ENCODE measurements around the gene MEGF8.

Gene MEGF8

DNA sequence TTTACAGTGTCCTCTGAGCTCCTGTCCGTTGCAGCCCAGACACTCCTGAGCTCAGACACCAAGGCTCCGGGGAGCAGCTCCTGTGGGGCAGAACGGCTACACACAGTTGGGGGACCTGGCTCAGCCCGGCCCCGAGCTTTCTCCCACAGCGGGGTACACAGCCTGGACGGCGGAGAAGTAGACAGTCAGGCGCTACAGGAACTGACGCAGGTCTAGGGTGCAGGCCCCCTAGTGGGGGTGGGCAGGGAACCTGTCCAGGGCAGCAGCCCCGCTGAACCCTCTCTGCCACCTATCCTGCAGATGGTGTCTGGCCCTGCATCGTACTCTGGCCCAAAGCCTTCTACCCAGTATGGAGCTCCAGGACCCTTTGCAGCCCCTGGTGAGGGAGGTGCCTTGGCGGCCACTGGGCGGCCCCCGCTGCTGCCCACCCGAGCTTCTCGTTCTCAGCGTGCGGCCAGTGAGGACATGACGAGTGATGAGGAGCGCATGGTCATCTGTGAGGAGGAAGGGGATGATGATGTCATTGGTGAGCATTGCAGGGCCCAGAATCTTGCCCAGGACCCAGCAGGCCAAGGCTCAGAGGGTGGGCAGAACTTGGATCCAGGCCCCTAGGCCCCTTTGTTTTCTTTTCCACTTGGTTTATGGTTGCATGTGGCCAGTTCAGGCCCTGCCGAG lies 36.4 kb upstream of the MEGF8 start:
- Histone ChIP-seq H3K4me3 (ENCODE audit: low read depth, low read length) (no peak overlapping the region), H3K27me3 (ENCODE audit: control insufficient read depth, insufficient read depth, low read length) (no peaks in the 10 kb centered on the region), H3K27ac (no peak overlapping the region), H3K36me3 (ENCODE audit: control insufficient read depth, insufficient read depth, low read length) (no peaks in the 10 kb centered on the region), H3K9ac (no peak overlapping the region), H2AFZ (no peak overlapping the region), H3K4me1 (peaks cover 20% of the 10 kb centered on the region), H3K9me3 (ENCODE audit: control insufficient read depth, low read length) (no peaks in the 10 kb centered on the region), H3K4me2 (ENCODE audit: low read length) (no peak overlapping the region), H3K79me2 (no peaks in the 10 kb centered on the region)
- TF ChIP-seq, protein P1, sequence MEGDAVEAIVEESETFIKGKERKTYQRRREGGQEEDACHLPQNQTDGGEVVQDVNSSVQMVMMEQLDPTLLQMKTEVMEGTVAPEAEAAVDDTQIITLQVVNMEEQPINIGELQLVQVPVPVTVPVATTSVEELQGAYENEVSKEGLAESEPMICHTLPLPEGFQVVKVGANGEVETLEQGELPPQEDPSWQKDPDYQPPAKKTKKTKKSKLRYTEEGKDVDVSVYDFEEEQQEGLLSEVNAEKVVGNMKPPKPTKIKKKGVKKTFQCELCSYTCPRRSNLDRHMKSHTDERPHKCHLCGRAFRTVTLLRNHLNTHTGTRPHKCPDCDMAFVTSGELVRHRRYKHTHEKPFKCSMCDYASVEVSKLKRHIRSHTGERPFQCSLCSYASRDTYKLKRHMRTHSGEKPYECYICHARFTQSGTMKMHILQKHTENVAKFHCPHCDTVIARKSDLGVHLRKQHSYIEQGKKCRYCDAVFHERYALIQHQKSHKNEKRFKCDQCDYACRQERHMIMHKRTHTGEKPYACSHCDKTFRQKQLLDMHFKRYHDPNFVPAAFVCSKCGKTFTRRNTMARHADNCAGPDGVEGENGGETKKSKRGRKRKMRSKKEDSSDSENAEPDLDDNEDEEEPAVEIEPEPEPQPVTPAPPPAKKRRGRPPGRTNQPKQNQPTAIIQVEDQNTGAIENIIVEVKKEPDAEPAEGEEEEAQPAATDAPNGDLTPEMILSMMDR (IDR thresholded peaks at IDR 0.05): no peak

- TF ChIP-seq, protein P1 (IDR thresholded peaks at IDR 0.05): no peak
- Histone ChIP-seq H3K79me2 (no peaks in the 10 kb centered on the region), H3K4me2 (ENCODE audit: low read length) (no peak overlapping the region), H3K27me3 (ENCODE audit: control insufficient read depth, insufficient read depth, low read length) (no peaks in the 10 kb centered on the region), H3K27ac (no peak overlapping the region), H3K36me3 (ENCODE audit: control insufficient read depth, insufficient read depth, low read length) (no peaks in the 10 kb centered on the region), H2AFZ (no peak overlapping the region), H3K9ac (no peak overlapping the region), H3K4me1 (peaks cover 19% of the 10 kb centered on the region), H3K9me3 (ENCODE audit: control insufficient read depth, low read length) (no peaks in the 10 kb centered on the region), H3K4me3 (ENCODE audit: low read depth, low read length) (no peak overlapping the region)
Measured at GRCh38 chr19:42289556-42290041, 35.8 kb upstream of the MEGF8 start.

DNA sequence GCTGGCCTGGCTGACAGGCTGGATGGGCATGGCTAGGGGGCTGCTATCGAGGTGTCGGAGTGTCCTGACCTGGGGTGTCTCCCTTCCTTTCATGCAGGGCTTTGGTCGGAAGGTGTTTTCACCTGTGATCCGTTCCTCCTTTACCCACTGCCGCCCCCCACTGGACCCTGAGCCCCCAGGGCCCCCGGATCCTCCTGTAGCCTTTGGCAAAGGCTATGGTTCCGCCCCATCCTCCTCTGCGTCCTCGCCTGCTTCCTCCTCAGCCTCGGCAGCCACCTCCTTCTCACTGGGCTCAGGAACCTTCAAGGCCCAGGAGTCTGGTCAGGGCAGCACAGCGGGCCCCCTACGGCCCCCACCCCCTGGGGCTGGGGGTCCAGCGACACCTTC lies 35.3 kb upstream of the MEGF8 start:
- Histone ChIP-seq H3K9me3 (ENCODE audit: control insufficient read depth, low read length) (no peaks in the 10 kb centered on the region), H3K4me2 (ENCODE audit: low read length) (no peak overlapping the region), H2AFZ (no peak overlapping the region), H3K79me2 (no peaks in the 10 kb centered on the region), H3K4me1 (peaks cover 14% of the 10 kb centered on the region), H3K27ac (no peak overlapping the region), H3K36me3 (ENCODE audit: control insufficient read depth, insufficient read depth, low read length) (no peaks in the 10 kb centered on the region), H3K9ac (no peak overlapping the region), H3K27me3 (ENCODE audit: control insufficient read depth, insufficient read depth, low read length) (no peaks in the 10 kb centered on the region), H3K4me3 (ENCODE audit: low read depth, low read length) (no peak overlapping the region)
- TF ChIP-seq, protein P1 (IDR thresholded peaks at IDR 0.05): no peak

GRCh38 chr19:42290523-42291434 lies 34.7 kb upstream of the MEGF8 start:
- no peak overlapping the region for H3K27ac ChIP-seq
- TF ChIP-seq, protein P1 (IDR thresholded peaks at IDR 0.05): peak; percentile 48
- no peaks in the 10 kb centered on the region for H3K9me3 ChIP-seq (ENCODE audit: control insufficient read depth, low read length)
- H3K4me1 ChIP-seq: peaks cover 9% of the 10 kb centered on the region
- no peaks in the 10 kb centered on the region for H3K36me3 ChIP-seq (ENCODE audit: control insufficient read depth, insufficient read depth, low read length)
- H3K4me2 ChIP-seq (ENCODE audit: low read length): no peak overlapping the region
- H3K4me3 ChIP-seq (ENCODE audit: low read depth, low read length): no peak overlapping the region
- H2AFZ ChIP-seq: no peak overlapping the region
- H3K27me3 ChIP-seq (ENCODE audit: control insufficient read depth, insufficient read depth, low read length): no peaks in the 10 kb centered on the region
- H3K9ac ChIP-seq: no peak overlapping the region
- no peaks in the 10 kb centered on the region for H3K79me2 ChIP-seq
